SKM-1 treated with dmso at 0.1 percent for 144 hours (cell line): Measurements from ENCODE around the gene FGFR3.
A peak's percentile ranks its signal among the peaks of the same experiment; 100 is the strongest.

Experiments used
- DNase-seq: peaks from one replicate; lab custom pipeline; 2025; ENCODE audit not compliant: unreplicated experiment; lab: John Stamatoyannopoulos, UW

Gene FGFR3

DNA sequence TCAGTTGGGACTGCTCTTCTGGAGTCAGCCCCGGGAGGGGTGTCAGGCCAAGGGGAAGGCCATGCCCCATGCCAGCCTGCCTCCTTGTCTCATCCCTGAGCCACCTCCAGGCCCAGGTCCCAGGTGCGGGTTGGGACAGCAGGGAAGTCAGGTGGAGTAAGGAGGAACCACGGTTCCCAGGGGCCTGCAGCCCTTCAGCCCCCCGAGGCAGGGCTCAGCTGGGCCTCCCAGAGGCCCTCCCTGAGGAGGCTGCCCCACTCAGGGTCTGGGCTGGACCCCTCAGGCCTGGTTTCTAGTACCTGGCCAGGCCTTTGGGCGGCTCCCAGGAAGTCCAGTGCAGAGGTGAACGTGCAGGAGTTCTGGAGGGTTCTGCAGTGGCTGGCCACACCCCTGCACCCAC is 23.4 kb upstream of the FGFR3 start:
- no peak for DNase-seq

DNA sequence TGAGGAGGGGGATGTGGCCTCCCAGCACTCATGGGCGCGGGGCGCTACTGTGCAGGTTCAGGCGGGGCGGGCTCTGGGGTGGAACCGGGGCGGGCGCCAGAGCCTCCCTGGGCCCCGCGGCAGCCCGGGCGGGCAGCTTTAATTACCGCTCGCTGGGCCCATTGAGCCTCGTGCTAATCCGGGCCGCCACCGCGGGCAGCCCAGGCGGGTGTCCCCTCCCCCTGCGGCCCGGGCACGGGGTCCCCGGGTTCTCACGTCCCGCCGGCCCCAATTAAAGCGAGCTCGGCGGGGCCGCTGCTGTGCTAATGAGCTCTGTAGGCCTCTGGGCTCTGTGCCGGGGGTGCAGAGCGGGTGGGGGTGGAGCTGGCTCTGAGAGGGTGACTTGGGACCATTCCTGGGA is 22.8 kb upstream of the FGFR3 start:
- no peak for DNase-seq

DNA sequence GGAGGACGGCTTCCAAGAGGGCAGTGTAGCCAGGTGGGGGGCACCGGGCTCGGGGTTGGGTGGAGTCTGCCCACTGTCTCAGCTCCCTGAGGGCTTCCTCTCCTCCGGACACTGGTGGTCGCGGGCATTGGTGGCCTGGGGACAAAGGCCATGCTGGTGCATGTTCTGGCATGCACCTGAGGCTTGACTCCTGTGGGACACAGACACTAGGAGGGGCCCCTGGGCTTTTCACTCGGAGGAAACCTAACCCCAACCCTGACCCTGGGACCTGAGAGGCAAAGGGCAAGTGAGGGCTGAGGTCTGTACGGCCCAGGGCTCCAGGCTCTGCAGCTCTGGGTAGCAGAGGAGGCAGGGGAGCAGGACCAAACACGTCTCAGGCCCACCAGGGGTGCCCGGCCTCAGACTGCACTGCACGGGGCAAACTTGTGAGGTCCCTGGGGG is 22.3 kb upstream of the FGFR3 start:
- DNase-seq = no peak

DNA sequence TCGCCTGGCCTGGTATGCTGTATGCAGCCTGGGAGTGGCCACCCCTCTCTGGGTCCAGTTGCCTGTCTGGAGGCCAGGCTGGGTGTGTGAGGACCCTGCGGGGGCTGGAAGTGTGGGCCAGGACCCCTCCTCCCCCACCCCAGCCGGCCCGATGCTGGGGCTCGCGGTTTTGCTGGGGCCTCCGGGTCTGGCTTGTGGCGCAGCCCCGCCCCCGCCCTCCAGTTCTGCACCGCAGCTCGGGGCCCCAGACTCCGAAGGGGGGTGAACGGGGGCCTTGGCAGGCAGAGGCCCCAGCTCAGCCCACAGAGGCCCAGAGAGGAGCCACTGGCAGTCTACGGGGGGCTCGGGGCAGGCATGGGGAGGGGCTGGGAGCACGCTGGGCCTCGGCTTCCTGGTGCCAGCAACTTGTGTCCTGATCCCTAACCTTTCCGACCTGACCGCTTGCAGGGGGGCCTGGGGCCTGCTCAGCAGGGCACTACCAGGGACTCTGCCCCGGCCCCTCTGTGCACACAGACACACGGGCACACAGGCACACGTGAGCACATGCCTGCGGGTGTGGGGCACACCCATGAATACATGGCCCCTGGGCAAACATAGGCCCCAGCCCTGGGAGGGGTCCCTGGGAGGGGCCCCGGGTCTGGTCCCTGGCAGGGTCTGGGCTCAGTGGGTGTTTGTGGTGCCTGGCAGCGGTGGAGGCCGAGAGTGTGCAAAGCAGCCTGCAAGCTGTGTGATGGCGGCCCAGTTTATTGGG is 21.4 kb upstream of the FGFR3 start:
- no peak for DNase-seq

DNA sequence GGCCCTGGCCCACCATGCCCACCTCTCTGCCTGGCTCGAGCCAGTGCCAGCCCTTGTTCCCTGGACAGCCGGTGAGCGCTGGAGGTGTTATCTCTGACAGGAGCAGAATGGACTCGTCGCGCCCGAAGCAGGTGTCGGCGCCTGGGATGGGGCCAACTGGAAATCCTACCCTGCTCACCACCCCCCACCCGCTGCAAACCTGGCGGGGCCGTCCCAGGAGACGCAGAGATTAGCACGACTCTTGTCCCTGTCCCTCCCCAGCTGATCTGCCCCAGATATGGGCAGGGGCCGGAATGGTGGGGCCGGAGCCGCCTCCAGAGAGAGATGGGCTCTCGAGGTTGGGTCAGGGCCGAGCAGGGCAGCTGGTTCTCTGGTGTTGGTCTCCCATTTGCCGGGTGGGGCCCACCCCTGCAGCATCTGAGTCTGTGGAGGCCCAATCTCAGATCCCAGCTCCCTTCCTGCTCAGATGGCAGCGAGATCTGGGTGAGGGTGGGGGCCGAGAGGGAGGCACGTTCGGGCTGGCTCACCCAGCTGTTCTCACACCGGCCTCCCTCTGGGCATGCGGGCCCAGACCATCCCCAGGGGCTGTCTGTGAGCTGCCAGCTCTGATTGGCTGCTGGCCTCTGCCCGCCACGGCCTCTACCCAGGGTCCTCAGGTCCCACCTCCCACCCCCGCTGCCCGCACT is 20.1 kb upstream of the FGFR3 start:
- DNase-seq = no peak

DNA sequence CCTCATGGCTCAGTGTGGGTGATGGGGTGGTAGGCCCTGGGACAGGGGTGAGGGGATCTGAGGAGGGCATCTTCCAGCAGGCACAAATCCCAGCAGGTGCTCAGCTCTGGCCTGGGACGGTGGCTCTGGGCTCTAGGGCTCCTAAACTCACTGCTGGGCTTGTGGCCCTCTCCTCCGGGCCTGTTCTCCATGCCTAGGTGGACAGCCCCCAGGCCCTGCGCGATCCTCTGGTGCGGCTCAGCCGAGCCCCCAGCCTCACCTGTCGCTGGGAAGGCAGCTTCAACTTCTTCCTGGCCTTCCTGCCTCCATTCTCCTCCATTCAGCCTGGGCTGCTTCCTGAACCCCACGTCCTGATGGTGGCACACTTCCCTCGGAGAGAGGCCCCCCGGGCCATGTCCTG is 19.3 kb upstream of the FGFR3 start:
- no peak for DNase-seq

DNA sequence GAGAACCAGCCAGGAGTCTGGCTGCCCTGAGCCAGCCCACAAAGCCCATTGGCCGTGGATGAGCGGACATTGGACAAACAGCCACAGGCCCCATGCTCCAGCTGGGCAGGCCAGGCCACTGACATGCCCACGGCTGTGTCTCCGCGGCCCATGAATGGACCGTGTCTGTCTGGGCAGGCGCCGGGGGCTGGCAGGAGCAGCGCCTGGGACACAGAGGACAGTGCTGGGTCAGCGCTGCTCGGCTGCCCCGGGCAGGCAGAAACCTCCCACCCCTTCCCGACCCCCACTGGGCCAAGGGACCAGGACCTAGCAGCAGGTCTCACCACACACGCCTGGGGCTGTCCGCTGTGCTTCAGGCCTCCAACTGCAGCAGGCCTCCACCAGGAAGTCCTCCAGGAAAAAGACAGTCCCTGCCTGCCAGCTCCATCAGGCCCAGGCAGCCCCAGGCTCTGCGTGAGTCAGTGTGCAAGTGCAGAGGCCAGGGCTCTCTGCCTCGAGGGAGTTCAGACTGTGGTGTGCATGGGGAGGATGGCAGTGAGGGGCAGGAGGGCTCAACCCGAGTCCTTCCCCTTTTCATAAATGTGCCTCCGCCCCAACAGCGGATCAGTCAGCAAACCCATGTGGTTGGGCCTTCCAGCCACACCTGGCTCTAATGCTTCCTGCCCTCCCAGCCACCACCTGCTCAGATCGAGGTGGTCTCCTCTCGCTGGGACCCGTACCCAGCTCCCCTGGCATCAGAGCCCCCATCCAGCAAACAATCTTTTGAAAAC is 17.2 kb upstream of the FGFR3 start:
- peak; percentile 66 for DNase-seq

DNA sequence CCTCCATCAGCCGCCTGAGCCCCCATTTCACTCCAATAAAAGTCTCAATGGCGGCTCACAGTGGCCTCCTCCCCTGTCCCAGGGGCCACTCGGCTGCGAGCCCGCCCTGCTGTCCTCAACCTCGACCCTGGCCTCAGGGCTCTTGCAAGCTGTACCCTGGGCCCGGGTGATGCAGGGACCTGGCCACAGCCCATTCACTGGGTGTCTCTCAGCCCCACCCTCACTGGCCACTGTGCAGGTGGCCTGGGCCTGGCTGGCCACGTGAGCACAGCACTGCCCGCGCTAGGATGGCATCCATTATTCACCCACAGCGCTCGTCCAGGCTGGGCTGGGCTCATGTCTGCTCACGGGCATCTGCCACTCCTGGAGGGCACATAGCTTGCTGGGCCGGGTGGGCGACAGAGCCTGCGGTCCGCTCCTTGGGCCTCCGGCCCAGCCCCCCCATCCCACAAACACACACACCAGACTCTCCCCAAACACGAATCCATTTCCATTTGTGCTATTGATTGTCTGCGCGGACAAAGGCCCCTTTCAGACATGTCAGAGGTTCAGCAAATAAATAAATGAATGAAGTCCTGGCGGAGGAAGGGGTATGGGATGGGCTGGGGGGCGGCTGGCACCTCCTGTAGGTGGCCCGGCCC is 16.5 kb upstream of the FGFR3 start:
- no peak for DNase-seq

DNA sequence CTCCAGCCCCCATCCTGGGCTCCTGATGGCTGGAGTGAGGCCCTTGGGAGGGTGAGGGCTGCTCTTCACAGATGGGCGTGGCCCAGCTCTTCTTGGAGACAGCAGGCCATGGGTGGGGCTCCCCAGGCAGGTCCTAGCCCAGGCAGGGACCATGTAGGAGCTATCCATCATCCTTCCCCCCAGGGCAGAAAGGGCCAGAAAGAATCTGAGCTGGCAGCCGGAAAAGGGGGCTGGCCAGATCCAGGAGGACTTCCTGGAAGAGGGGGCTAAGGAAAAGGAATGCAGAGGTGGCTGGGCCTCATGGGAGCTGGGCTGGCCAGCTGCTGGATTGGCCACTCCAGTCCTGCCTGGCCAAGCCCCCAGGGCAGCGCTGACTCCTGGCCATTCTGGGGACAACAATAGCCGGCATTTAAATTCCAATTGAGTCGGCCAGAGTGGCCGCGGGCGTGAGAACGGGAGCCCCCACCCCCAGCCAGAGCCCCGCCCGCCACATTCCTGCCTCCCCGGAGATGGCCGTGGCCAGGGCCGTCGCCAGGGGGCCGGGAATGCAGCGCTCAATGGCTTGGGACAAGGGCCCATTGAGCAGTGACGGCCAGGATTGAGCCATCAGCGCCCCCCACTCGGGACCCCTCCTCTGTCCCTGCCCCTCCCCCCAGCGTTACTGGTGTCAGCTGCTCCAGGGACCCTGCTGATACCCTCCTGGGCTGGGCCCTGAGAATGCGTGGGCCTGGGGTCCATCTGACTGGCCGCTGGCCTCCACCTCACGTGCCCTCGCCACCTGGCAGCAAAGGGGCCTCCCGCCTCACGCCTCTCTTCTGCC is 15.1 kb upstream of the FGFR3 start:
- DNase-seq = no peak

DNA sequence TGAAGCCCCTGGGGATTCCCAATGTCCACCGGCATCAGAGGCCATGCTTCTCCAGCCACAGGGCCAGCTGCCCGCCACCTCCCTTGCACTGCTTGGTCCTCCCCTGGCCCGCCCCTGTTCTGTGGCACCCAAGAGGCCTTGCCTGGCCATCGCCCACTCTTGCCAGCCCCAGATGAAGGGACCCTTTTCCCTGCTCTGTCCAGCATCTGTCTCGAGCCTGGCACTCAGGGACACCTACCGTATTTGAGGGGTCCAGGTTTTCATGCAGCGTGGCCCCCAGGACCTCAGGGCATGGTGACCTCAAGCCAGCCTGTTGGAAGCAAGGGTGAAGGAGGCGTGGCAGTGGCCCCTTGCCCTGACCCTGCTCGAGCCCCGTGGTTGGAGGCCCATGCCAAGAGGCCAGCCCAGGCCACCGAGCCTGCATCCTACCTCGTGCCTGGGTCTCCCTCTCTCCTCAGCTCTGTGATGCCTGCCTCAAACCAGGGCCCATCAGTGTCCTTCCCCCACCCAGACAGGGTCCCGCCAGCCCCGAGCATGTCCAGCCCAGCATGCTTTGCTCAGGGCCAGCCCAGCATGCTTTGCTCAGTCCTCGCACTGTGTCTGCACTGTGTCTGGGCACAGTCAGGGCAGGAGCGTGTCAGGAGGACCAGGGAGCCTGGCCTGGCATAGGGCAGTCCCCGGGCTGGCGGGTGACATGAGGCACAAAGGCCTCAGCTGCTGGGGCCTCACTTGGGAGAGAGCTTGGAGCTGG is 14.3 kb upstream of the FGFR3 start:
- no peak for DNase-seq

DNA sequence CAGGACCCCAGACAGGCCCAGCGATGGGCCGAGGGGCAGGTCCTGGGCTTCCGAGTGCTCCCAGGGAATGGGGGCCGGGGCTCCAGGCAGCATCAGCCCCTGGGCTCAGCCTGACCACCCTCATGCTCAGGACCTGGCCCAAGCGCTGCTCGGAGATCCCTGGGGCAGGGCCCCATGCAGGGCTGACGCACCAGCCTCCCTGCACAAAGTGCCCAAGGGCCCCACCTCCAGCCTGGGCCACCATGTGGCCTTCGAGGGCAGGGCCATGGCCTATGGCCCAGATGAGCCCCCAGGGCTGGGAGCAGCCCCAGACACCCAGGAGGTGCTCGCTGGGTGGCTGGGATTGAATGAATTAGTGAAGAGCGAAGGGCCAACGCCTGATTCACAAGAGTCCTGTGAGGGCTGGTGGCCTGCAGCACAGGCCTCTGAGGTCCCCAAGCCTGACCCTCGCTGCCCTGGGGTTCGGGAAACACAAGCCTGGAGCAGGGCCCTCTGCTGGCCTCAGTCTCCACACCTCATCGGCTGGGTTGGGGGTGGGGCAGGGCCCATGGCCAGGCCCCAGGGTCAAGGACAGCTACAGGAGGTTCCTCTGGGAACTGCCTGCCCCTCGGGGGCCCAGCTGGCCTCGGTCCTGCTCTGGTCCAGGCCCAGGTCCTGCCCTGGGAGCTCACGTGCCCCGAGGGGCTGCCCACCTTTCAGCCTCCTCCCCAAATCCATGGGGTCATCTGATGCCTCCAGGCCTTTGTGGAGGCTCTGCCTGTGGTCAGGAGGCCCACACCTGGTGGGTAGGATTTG is 13.3 kb upstream of the FGFR3 start:
- DNase-seq = no peak

DNA sequence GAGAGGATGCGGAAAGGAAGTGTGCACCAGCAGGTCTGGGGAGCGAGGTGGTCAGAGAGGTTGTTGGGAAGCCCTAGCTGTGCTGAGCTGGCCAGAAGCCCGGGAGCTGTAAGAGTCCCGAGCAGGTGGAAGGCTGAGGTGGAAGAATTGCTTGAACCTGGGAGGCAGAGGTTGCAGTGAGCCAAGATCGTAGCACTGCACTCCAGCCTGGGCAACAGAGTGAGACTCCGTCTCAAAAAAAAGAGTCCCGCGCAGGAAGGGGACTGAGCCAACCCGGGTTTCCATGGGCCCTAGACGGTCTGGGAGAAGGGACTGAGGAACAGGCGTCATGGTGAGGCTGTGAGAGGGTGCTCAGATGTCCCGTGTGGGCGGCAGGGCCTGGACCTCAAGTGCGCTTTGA is 12.7 kb upstream of the FGFR3 start:
- DNase-seq = no peak

DNA sequence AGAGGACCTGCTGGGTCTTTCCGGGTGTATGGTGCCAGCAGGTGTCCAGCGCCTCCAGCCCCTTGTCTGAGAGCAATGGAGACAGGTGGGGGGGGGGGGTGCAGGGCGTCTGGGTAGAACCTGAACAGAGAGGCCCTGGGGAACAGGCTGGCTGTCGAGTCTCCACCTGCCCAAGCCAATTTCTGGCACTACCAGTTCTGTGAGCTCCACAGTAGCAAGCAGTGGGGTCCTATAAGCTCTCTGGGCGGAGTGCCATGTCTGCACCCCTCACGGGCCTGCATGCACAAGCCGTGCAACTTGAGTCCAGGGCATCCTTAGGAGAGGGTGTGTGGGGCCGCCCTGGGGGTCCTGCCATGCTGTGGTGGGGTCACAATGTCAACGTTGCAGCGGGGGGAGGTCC is 10.1 kb upstream of the FGFR3 start:
- DNase-seq = no peak

DNA sequence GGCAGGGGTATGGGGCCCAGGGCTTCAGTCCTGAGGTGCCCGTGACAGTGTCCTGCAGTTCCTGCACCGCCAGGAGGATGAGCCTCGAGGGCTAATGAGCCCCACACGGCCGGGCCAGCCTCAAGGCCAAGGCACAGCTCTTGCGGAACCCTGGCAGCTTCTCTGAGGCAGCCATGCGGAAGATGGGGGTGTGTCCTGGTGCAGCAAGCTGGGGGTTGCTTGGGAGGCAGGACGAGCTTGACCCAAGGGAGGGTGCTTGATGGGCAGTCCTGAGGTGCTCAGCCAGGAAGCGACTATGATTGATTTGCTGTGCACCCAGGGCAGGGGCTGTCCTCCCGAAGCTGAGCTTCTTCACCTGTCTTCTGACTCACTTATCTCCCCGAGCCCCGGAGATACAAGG is 9.1 kb upstream of the FGFR3 start:
- DNase-seq = no peak

DNA sequence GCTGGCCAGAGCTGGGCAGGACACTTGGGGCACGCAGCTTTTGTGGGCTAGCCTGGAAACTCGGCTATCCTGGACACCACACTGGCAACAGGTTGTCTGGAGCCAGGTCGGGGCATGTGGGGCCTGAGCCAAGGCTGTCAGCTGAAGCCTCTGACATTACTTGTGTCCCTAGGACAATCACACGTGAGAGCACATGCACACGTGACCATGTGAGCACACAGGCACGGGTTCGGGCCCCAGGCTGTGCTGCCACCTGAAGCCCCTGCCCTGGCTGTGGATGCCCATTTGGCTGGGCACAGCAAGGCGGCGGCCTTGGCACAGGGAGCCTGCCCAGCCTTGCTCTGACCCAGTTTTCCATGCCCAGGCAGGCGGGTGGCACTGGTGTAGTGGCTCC is 8.7 kb upstream of the FGFR3 start:
- DNase-seq = no peak

DNA sequence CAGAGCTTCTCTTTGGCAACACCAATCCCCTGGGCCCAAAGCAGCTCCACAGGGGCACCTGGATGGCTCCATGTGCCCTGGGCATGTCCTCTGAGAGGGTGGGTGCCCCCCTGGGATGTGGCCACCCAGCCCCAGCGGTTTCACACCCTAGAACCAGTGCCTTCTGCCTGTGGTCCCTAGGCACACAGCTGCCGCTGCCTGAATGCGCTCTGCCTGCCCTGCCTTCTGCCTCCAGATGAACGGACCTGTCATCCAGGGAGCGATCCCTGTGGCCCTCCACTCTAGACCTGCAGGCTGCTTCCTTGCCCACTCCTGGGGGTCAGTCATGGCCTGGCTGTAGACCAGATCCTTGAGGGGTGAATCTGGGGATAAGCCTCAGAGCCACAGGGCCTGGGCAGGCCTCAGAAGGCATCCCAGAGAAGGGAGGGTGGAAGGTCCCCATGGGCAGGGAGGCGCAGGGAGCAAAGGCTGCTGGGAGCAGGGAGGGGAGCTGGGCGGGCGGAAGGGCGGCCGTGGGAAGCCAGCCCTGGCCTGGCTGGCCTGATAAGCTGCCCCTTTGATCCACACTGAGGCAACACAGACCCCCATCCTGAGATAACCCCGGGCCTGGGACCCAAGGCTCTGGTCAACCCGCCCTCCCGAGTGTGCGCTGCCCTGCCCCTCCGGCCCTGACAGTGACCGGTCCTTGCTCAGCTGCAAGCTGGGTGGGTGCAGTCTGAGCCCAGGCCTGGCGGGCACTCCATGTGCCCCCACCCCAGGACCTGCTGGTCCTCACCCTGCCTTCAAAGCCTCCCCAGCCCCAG is 8.1 kb upstream of the FGFR3 start:
- no peak for DNase-seq

DNA sequence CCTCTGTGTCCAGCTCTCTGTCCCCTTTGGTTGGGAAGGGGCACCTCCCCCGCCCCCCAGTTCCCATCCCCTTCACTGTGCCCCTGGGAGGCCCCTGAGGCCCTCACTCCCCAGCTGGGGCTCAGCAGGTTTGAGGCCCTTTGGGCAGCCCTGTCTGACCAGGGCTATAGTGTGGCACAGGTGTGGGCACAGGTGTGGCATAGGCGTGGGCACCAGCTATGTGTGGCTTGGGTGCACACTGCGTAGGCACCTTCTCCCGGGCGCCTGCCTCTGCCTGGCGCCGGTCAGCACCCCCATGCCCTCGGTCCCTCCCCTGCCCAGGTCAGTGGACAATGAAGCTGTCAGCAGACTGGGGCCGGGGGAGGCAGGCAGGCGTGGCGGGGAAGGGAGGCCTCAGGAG is 7.5 kb upstream of the FGFR3 start:
- no peak for DNase-seq

DNA sequence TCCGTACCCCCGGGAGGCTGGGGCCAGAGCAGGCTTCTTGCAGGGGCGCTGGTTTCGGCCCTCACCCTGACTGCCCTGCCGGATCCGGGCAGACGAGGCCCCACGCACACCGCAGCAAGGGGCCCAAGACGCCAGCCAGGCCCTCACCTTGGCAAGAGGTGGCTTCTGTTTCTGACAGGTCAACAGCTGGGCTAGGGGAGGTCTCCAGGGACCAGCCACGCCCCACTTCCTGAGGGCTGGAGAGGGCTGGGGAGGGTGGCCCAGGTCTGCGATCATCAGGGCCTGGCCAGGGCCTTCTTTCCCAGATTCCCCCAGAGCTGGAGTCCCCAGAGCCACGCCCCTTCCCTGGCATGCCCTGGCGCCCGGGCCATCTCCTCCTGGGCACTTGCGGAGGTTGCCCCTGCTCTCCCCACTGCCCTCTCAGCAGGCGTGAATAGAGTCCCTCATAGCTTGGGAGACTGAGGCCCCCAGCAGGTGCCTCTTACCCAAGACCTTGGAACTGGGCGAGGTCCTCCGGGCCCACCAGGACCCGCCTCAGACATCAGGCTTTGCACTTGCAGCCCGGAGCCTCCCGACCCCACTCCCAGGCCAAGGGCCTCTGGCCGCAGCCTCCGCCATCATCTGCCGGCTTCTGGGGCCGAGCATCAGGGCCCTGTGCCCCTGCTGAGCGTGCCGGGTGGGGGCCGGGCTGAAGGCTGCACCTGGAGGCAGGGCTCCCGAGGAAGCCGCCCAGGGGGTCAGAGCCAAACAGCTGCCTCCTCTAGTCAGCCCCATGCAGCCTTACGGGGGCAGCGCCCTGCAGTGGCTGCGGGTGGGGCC is 6.3 kb upstream of the FGFR3 start:
- DNase-seq = no peak
